C1 segment of cervical spinal cord (tissue), 14 donors: ENCODE data around the gene PGP.

Source experiments
- DNase-seq, 14 donors: peaks; one replicate each; lab custom pipeline; 2025; lab: John Stamatoyannopoulos, UW

Gene PGP

GRCh38 chr16:2166263-2167067 lies 48.2 kb downstream of the PGP start:
- no peak for DNase-seq

- no peak for DNase-seq
Observed at GRCh38 chr16:2165861-2166260, 48.8 kb downstream of the PGP start.

GRCh38 chr16:2163211-2163881 lies 51.3 kb downstream of the PGP start:
- DNase-seq, result no peak

DNA sequence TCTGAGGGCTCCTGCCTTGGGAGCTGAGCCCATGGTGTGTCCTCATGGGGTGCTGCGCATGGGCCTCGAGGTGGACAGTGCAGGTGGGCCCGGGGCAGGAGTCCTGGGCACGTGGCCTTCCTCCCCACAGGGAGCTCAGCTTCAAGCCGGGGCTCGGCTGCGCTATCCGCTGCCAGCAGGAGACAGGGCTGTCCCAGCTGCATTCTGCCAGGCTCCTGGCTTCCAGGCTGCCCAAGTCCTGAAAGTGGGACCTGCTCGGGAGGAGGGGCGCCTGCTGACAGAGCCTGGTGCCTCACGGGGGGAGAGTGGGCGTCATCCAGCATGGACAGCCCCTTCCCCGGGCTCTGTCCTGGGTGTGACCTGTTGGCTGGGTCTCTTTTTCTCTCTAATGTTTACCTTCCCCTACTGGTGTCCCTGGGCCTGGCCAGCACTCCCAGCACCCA lies 51.9 kb downstream of the PGP start:
- no peak for DNase-seq

GRCh38 chr16:2161911-2162310 lies 52.7 kb downstream of the PGP start:
- no peak for DNase-seq
